Karpas-422 (cell line): Measurements from ENCODE around the gene LRIT2. TPM values are rescaled to one million over a fixed set of nuclear protein-coding genes. Genes with fewer than 3 reads are reported as not detected.

Experiments used
- DNase-seq: peaks from one replicate; pipeline ENCODE4 v3.0.0-alpha.2; 2015
- H2AFZ ChIP-seq: fragments of 200-600 bp; sonication (generic); 2 replicates; pipeline ENCODE4 v1.6.1; 2014; ENCODE audit warnings: antibody characterized with exemption, low read length, mixed read lengths
- H3K27ac ChIP-seq: fragments of 200-600 bp; sonication (generic); 2 replicates; pipeline ENCODE4 v1.5.1; 2014; ENCODE audit warnings: mild to moderate bottlenecking, low read length, moderate library complexity
- H3K27me3 ChIP-seq: fragments of 200-600 bp; sonication (generic); 2 replicates; pipeline ENCODE4 v1.6.1; 2014; ENCODE audit warnings: low read length, mixed read lengths
- H3K36me3 ChIP-seq: fragments of 200-600 bp; sonication (generic); 2 replicates; pipeline ENCODE4 v1.6.1; 2014; ENCODE audit warnings: low read length, mixed read lengths; ENCODE audit not compliant: insufficient read depth
- H3K4me1 ChIP-seq: fragments of 200-600 bp; sonication (generic); 2 replicates; pipeline ENCODE4 v1.6.1; 2014; ENCODE audit warnings: mild to moderate bottlenecking, low read length, mixed read lengths
- H3K4me2 ChIP-seq: fragments of 200-600 bp; sonication (generic); 2 replicates; pipeline ENCODE4 v1.6.1; 2014; ENCODE audit warnings: low read length, low read depth, mild to moderate bottlenecking; ENCODE audit not compliant: poor library complexity, severe bottlenecking
- H3K4me3 ChIP-seq: fragments of 200-600 bp; sonication (generic); 2 replicates; pipeline ENCODE4 v1.5.1; 2014; ENCODE audit warnings: mild to moderate bottlenecking, antibody characterized with exemption, low read length, mixed read lengths
- H3K79me2 ChIP-seq: fragments of 200-600 bp; sonication (generic); 2 replicates; pipeline ENCODE4 v1.6.1; 2014; ENCODE audit warnings: mild to moderate bottlenecking, low read length, mixed read lengths
- H3K9ac ChIP-seq: fragments of 200-600 bp; sonication (generic); 2 replicates; pipeline ENCODE4 v1.6.0; 2014; ENCODE audit warnings: low read length
- H3K9me2 ChIP-seq: fragments of 200-600 bp; sonication (generic), shearing (Covaris generic); replicated peaks from 2 replicates; pipeline ENCODE4 v1.6.0; 2014; ENCODE audit warnings: mild to moderate bottlenecking, low read length, moderate library complexity; ENCODE audit not compliant: insufficient read depth
- H3K9me3 ChIP-seq: fragments of 300-700, 200-600 bp; sonication (generic); 2 replicates; pipeline ENCODE4 v1.6.1; 2014; ENCODE audit warnings: low read length, mixed read lengths
- H4K20me1 ChIP-seq: fragments of 200-600 bp; sonication (generic); 2 replicates; pipeline ENCODE4 v1.6.1; 2014; ENCODE audit warnings: mild to moderate bottlenecking, antibody characterized with exemption, low read length, low read depth; ENCODE audit not compliant: insufficient read depth
- total RNA-seq: library from RNA; depleted of rRNA; stranded (reverse); fragments of >200 nt; shearing (Covaris generic); gene quantifications from 2 replicates; pipeline ENCODE4 v1.2.3, GENCODE V29; 2014; ENCODE audit warnings: low replicate concordance

The LRIT2 gene
- total RNA-seq, 1 experiment from 2014 or later: not detected

GRCh38 chr10:84262190-84262956 lies 37.0 kb upstream of the LRIT2 start:
- Histone ChIP-seq H4K20me1 (no peaks in the 10 kb centered on the region), H2AFZ (no peak overlapping the region), H3K9ac (no peak overlapping the region), H3K9me2 (no peaks in the 10 kb centered on the region), H3K79me2 (no peaks in the 10 kb centered on the region), H3K27ac (no peak overlapping the region), H3K9me3 (no peaks in the 10 kb centered on the region), H3K4me3 (no peak overlapping the region), H3K27me3 (no peaks in the 10 kb centered on the region), H3K36me3 (no peaks in the 10 kb centered on the region), H3K4me2 (no peak overlapping the region), H3K4me1 (no peaks in the 10 kb centered on the region)
- DNase-seq: no peak

DNA sequence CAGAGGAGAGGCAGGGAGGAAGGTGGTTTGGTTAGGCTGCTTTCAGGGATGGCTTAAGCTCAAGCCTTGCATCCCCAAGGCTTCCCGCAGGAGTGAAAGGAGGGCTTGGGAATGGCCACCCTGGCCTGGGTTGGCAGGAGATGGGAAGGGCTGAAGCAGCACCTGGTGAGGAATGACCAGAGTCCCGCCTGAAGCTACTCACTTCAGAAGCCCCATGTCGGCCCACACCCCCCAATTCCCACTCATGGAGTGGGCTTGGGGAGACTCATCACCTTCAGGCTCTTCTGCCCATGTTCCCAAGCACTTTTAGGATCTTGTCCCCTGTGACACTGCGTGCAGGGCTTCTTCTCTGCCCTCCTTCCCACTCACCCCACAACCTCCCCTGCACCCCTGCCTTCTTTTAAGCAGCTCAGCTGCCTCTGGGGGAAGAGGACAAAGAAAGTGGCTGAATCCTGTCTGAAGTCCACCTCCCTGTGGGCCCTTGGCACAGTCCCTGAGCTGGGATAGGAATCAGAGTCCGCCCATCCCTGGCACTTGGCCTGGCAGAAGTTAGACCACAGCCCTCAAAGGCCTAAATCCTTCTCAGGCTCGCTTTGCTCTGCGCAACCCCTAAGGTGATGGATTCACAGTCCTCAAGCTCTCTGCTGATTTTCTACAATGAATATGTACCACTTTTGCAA lies 36.0 kb upstream of the LRIT2 start:
- no peaks in the 10 kb centered on the region for H3K9me2 ChIP-seq
- H3K27me3 ChIP-seq: no peaks in the 10 kb centered on the region
- no peak overlapping the region for H3K9ac ChIP-seq

GRCh38 chr10:84258034-84258695 lies 32.8 kb upstream of the LRIT2 start:
- DNase-seq: no peak
- no peaks in the 10 kb centered on the region for H3K9me2 ChIP-seq
- H3K9ac ChIP-seq: no peak overlapping the region
- H3K27ac ChIP-seq: no peak overlapping the region
- H3K4me1 ChIP-seq: no peaks in the 10 kb centered on the region
- no peaks in the 10 kb centered on the region for H3K79me2 ChIP-seq
- no peaks in the 10 kb centered on the region for H3K36me3 ChIP-seq
- H4K20me1 ChIP-seq: no peaks in the 10 kb centered on the region
- H3K27me3 ChIP-seq: no peaks in the 10 kb centered on the region
- H2AFZ ChIP-seq: no peak overlapping the region
- H3K4me3 ChIP-seq: no peak overlapping the region
- H3K9me3 ChIP-seq: no peaks in the 10 kb centered on the region
- H3K4me2 ChIP-seq: no peak overlapping the region

More for the DNA sequence above, 36.0 kb upstream of the LRIT2 start:
- no peaks in the 10 kb centered on the region for H3K79me2 ChIP-seq
- no peaks in the 10 kb centered on the region for H3K4me1 ChIP-seq
- no peak overlapping the region for H3K27ac ChIP-seq
- no peak for DNase-seq
- H3K36me3 ChIP-seq: no peaks in the 10 kb centered on the region
- no peaks in the 10 kb centered on the region for H3K9me3 ChIP-seq
- no peak overlapping the region for H2AFZ ChIP-seq
- H3K4me2 ChIP-seq: no peak overlapping the region
- H3K4me3 ChIP-seq: no peak overlapping the region
- H4K20me1 ChIP-seq: no peaks in the 10 kb centered on the region

GRCh38 chr10:84257343-84258020 lies 32.1 kb upstream of the LRIT2 start:
- H3K27ac ChIP-seq: no peak overlapping the region
- no peaks in the 10 kb centered on the region for H3K9me3 ChIP-seq
- DNase-seq: no peak
- H3K4me2 ChIP-seq: no peak overlapping the region
- H3K9ac ChIP-seq: no peak overlapping the region
- no peaks in the 10 kb centered on the region for H3K9me2 ChIP-seq
- no peak overlapping the region for H2AFZ ChIP-seq
- H4K20me1 ChIP-seq: no peaks in the 10 kb centered on the region
- H3K36me3 ChIP-seq: no peaks in the 10 kb centered on the region
- no peaks in the 10 kb centered on the region for H3K27me3 ChIP-seq
- H3K79me2 ChIP-seq: no peaks in the 10 kb centered on the region
- no peak overlapping the region for H3K4me3 ChIP-seq
- no peaks in the 10 kb centered on the region for H3K4me1 ChIP-seq

- no peaks in the 10 kb centered on the region for H3K9me3 ChIP-seq
- H2AFZ ChIP-seq: no peak overlapping the region
- H3K36me3 ChIP-seq: no peaks in the 10 kb centered on the region
- H3K4me3 ChIP-seq: no peak overlapping the region
- H3K9ac ChIP-seq: no peak overlapping the region
- H3K4me2 ChIP-seq: no peak overlapping the region
- no peak overlapping the region for H3K27ac ChIP-seq
- peak; percentile 75 for DNase-seq
- H3K79me2 ChIP-seq: no peaks in the 10 kb centered on the region
- no peaks in the 10 kb centered on the region for H4K20me1 ChIP-seq
- no peaks in the 10 kb centered on the region for H3K9me2 ChIP-seq
- H3K27me3 ChIP-seq: no peaks in the 10 kb centered on the region
- H3K4me1 ChIP-seq: no peaks in the 10 kb centered on the region
Measured at GRCh38 chr10:84256510-84257342, 31.4 kb upstream of the LRIT2 start.

DNA sequence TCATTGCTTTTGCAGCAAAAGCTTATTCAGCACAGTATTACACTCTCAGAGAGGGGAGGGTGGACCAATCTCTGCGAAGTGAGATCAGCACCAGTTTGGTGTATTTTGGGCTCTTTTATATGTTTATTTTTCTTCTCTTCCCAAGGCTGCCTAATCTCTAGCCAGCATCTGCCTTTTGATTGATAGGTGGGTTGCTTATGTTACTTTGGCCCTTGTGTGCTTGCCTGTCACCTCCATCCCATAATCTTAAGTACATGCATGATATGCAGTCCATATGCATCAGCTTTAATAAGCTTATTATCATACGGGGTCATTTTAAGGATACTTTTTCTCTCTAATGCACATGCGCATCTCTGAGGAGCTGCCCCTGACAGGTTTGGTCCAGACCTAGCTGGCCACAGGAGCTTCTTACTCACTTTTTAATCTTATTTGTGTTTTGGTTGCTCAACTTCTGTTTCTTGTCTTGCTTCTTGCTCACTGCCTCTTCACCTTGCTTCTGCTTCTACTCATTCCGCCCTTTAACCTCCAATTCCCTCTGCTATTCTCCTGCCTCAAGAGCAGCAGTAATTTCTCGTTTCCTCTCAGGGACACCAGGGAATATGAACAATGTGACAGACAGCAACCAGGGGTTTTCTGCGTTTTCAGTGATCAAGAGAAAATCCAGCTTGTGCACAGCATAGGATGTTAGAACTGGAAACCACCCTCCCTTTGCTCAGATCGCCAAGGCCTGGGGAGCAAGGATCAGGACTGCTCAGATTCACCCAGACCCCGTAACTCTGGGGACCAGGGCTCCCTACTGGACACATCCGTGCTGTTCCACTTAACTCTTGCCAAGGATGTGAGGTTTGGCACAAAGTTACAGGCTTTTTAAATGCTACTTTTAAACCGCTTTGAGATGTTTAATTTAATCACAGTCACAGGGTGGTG lies 29.5 kb upstream of the LRIT2 start:
- no peak for DNase-seq
- Histone ChIP-seq H3K36me3 (no peaks in the 10 kb centered on the region), H3K4me1 (no peaks in the 10 kb centered on the region), H3K9me2 (no peaks in the 10 kb centered on the region), H3K79me2 (no peaks in the 10 kb centered on the region), H3K4me2 (no peak overlapping the region), H3K27ac (no peak overlapping the region), H3K9ac (no peak overlapping the region), H4K20me1 (no peaks in the 10 kb centered on the region), H3K27me3 (no peaks in the 10 kb centered on the region), H3K4me3 (no peak overlapping the region), H2AFZ (no peak overlapping the region), H3K9me3 (no peaks in the 10 kb centered on the region)

- no peaks in the 10 kb centered on the region for H3K9me3 ChIP-seq
- H3K27me3 ChIP-seq: no peaks in the 10 kb centered on the region
- H3K9ac ChIP-seq: no peak overlapping the region
- no peaks in the 10 kb centered on the region for H3K4me1 ChIP-seq
- H3K36me3 ChIP-seq: no peaks in the 10 kb centered on the region
- no peak for DNase-seq
- H3K4me3 ChIP-seq: no peak overlapping the region
- no peak overlapping the region for H2AFZ ChIP-seq
- no peaks in the 10 kb centered on the region for H3K9me2 ChIP-seq
- no peaks in the 10 kb centered on the region for H3K79me2 ChIP-seq
- no peak overlapping the region for H3K27ac ChIP-seq
- H4K20me1 ChIP-seq: no peaks in the 10 kb centered on the region
- no peak overlapping the region for H3K4me2 ChIP-seq
Measured at GRCh38 chr10:84248794-84249193, 23.4 kb upstream of the LRIT2 start.
